NCI-H2196 treated with DMSO at 0.1 percent for 48 hours (cell line): Measurements from ENCODE around the gene RRM1.
"Not testable (repeated sequence)": the region's sequence is repeated elsewhere in the genome, so short reads cannot be mapped to it uniquely, and the experiment has no call there.

Experiments used
- DNase-seq: peaks from one replicate; lab custom pipeline; 2025; ENCODE audit not compliant: unreplicated experiment; lab: John Stamatoyannopoulos, UW

The RRM1 gene

DNA sequence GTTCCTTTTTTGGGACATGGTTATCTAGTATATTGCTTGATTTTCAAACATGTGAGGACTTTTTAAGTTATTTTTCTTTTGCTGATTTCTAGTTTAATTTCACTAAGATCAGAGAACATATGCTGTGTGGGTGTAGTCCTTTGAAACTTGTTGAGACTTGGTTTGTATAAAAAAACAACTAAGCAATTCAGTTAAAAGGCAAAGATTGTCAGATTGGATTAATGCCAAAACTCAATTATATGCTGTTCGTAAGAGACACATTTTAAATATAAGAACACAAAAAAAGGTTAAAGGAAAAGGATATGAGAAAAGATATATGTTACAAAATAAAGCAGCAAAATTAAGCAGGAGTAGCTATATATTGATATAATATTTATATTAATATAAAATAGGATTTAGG lies 17.8 kb upstream of the RRM1 start:
- DNase-seq: no peak

DNA sequence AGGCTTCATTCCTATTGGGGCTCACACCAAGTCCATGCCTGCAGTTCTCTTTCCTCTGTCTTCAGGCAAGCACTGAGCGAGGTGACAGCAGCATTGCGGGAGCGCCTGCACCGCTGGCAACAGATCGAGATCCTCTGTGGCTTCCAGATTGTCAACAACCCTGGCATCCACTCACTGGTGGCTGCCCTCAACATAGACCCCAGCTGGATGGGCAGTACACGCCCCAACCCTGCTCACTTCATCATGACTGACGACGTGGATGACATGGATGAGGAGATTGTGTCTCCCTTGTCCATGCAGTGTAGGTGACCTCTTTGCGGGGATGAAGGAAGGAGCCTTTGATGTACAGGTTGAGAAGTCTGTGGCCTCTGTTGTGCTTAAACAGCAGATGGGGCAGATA lies 11.4 kb upstream of the RRM1 start:
- DNase-seq: no peak

DNA sequence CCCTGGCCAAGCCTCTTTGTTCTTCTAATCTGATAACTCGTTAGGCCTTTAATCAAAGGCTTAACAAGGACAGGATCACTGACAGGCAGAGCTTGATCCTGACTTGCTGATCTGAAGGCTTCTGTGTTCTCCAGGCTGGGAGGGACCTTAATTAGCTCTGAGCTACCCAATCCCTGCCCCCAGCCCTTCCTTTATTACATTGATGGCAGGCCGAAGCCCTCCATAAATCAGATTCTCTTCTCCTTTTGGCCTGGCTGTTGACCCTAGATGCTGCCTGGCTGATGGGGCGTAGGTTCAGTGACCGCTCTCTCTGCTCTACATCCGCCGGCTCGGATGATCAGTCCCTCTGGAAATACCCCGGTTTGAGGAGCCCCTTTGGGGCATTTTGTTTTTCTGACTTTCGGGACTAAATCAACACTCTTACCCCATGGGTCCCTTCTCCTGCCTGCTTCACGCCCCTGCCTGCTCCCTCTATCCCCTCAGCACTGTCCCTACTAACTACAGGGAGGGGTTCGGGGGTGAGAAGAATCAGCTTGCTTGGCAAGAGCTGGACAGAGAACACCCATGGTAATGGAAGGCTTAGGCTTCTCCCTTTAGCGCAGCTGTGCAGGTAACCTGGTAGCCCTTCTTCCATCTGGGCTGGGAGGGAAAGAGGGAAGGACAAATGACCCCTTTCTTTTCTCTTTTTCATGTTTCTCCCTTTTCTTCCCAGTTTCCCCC lies 10.0 kb upstream of the RRM1 start:
- no peak for DNase-seq

DNA sequence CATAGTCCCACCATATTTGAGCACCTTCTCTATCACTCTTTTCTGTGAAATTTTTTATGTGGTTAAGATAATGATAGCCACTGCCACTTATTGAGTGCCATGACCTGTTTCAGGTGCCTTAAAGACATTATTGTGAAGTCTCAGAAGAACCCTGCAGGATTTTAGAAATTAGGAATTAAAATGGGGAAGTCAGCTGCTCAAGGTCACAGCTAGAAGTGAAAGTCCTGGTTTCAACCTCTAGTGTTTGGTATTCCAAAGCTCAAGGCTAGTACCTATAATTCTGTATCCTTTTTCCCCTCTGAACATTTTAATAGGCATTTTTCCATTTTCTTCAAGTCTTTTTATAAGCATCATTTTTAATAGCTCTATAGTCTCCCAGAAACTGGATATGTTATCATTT lies 9.0 kb upstream of the RRM1 start:
- no peak for DNase-seq

DNA sequence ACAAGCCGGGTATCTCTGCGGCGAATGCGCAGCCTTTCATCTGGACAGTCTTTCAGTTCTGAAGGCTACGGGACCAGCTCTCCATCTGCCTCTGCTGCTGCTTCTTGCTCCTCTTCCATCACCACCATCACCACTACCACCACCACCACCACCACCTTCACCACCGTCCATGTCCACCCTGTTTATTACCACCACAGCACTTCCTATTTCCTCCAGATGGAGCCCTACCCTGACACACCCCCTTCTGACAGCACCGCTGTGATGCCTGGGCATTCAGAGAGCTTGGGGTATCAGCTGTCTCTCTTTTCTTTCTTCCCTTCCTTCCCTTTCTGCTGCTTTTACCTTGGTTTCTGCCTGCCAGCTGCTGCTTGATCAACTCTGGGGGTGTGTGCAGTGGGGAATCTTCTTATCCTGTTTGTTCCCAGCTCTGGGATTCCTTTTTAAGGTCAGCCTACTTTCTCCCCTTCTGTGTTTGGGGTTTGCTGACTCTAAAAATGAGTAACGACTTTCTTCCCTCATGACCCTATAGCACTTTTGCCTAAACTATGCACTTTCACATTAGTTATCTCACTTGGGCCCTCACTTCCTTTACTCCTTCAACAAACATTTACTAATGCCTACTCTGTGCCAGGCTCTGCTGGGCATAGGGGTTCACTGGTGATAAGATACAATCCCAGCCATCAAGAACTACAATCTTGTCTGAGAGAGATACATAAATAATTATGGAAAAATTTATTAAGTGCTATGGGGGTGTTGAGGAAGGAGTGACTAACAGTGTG lies 7.8 kb upstream of the RRM1 start:
- no peak for DNase-seq

DNA sequence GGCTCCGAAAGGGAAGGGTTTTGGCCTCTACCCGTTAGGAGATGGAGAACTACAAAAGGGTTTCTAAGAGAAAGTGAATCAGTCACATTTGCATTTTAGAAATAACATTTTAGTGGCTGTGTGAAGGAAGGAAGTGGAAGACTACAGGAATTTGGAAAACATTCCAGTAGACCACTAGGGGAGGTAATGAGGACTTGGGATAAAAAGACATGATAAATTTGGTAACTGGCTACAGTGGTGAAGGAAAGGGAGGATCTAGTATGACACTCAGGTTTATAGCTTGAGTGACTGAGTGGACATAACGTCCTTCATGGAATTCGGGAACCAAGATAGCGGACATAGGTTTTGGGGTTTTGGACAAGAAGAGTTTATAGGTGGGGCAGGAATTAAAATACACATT lies 7.0 kb upstream of the RRM1 start:
- DNase-seq: no peak

DNA sequence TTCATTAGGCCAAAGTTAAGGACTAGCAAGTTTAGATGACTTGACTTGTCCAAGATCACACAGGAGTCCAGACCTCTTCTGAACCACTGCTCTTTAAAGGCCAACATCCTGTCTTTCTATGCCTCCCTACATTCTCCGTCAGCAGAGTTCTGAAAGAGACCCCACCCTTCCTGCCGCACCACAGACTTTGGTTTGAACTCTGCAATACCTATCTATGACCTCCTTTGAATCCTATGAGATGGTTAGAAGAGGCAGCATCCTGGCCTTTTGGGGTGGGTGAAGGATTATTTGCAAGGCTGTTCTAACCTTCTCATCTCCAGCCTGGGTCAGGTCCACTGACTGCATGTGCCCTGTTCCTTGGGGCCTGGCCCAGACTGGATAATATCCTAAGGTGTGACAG lies 4.3 kb upstream of the RRM1 start:
- no peak for DNase-seq

DNA sequence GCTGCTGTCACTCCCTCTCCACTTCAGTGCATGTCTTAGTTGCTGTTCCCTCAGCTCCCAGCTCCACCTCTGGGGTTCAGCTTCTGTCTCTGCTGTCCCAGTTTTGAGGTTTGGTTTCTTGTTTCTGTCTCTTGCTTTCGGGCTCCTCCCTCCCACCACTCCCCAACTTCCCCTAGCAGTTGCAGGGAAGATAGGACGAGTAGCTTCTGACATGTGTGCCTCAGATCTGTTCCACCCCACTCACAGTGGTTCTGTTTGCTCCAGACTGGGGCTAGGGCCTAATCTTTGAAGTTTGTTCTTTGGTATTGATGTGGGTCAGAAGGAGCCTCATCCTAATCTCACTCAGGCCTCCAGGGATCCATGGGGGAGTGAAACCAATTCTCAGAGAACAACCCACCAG lies 2.6 kb upstream of the RRM1 start:
- no peak for DNase-seq

DNA sequence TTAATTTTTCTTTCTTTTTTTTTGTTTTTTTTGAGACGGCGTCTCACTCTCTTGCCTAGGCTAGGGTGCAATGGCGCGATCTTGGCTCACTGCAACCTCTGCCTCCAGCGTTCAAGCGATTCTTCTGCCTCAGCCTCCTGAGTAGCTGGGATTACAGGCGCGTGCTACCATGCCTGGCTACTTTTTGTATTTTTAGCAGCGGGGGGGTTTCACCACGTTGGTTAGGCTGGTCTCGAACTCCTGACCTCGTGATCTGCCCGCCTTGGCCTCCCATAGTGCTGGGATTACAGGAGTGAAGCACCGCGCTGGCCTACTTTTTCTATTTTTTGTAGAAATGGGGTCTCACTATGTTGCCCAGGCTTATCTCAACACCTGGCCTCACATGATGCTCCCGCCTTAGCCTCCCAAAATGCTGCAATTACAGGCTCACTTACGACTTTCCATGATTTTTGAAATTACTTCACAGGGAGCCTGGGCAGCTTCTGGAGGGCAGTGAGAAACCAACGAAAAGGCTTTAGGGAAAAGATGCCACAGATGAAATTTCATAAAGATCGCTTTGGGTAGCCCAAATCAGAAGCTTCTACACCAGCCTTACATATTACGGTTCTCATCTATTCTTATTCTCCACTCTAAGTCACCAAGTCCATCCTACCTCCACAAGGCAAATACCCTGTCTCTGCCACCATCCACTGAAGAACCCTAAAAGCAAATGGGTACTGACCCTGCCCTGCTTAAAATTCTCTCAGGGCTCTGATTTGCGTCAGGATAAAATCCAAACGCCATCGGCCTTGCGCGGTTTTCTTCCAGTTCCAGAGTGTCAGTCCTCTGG lies 866 bp upstream of the RRM1 start:
- no peak for DNase-seq

DNA sequence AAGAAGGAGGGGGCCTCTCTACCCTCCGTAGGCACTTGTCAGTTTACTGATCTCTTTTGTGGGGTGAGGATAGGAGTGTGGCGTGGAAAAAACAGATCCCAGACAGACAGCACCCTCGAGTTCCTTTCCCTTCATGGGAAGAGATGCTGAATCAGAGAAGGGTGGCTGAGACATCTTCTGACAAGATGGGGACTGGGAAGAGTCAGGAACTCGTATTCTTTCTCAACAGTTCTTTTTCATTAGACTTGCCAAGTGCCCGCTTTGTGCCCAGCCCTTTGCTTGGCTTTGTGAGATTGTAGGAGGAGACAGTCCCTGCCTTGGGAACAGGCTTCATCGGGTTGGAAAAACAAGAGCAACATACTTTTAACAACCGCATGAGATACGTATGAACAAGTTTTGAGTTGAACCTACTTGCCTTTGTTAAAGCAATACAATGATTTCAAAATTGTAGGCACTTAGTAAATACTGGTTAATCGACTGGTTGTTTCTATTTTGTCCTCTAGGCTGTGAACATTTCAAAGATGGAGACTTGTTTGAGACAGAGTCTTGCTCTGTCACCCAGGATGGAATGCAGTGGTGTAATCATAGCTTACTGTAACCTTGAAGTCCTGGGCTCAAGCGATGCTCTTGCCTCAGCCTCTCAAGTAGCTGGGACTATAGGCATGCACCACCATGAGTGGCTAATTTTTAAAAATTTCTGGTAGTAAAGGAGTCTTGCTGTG lies 1.1 kb downstream of the RRM1 start:
- DNase-seq: no peak

DNA sequence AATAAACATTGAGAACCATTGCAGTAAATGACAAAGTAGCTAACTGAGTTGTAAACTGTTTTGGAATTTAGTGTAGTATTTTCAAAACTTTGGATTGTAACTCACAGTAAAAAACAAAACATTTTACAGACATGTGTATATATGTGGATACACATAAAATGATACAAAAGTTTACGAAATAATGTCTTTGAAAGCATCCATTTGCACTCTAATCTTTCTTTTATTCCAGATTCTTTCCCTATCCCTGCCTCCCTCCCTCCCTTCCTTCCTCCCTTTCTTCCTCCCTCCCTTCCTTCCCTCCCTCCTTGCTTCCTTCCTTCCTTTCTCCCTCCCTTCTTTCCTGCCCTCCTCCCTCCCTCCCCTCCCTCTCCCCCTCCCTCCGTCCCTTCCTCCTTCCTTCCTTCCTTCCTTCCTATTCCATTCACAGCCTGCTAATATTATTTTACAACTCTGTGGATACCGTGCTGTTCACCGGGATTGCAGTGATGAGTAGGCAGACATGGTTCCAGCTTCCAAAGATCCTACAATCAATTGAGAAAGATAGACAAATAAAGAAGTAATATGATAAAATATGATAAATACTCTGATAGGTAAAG lies 3.5 kb downstream of the RRM1 start:
- no peak for DNase-seq

DNA sequence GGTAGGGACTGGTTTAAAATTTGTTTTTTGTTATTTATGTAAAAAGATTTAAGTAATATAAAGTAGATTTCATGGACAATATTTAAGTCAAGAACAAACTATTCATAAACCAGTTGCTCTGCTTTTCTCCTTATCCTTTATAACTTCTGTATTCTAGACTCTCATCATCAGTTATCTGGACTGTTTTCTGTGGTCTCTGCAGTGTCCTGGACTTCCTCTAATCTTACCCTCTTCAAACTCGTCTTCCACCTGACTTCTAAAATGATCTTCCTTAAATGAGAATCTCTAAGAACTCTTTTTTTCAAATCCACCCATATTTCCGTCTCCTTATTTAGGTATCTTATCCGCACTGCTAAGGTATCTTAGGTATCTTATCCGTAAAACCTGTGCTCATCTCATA lies 8.1 kb downstream of the RRM1 start:
- DNase-seq: no peak

DNA sequence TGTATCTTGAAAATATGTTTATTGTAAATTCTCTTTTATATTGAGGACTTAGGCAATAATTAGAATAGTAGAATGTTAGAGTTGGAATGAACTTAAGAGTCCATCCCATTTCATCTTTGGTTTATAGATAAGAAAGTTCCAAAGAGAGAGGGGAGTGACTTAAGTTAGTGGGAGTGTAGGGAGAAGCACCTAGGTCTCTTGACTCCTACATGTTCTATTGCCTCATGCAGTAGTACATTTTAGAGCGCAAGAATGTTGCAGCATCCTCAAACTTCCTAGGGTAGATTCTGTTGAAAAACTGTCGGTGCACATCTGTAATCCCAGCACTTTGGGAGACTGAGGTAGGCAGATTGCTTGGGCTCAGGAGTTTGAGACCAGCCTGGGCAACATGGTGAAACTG lies 8.7 kb downstream of the RRM1 start:
- no peak for DNase-seq

DNA sequence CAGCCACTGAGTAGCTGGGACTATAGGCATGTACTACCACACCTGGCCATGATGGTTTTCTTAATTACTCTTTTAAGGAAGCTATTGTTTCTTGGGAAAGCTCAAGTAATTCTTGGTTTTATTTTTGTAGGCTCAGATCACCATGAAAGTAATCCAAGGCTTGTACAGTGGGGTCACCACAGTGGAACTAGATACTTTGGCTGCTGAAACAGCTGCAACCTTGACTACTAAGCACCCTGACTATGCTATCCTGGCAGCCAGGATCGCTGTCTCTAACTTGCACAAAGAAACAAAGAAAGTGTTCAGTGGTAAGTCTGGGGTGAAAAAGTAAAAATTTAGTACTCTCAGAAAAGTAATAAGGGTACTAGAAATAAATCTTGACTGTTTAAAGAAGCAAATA lies 11.3 kb downstream of the RRM1 start:
- no peak for DNase-seq

DNA sequence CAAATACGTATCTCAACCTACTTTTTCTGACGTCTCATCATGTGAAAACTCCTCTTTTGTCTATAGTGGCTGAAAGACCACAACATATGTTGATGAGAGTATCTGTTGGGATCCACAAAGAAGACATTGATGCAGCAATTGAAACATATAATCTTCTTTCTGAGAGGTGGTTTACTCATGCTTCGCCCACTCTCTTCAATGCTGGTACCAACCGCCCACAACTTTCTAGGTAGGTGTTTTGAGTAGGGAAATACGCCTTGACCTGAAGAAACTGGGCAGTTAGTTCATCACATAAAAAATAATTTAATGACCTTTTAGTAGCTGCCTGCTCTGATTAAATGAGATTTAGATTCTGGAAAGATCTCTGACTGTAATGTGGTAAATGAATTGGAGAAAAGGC lies 17.2 kb downstream of the RRM1 start:
- DNase-seq: no peak

DNA sequence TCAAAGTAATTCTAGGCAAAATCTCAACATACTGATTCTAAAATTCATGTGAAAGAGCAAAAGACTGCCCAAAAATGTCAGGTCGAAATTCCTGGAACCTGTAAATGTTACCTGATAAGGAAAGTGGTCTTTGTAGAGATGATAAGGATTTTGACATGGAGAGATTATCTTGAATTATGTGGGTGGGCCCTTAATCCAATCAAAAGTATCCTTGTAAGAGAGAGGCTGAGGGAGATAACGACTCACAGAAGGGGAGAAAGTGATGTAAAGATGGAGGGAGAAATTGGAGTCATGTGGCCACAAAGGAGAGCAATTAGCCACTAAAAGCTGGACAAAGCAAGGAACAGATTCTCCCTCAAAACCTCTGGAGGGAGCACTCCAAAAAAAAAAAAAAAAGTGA lies 20.5 kb downstream of the RRM1 start:
- no peak for DNase-seq

DNA sequence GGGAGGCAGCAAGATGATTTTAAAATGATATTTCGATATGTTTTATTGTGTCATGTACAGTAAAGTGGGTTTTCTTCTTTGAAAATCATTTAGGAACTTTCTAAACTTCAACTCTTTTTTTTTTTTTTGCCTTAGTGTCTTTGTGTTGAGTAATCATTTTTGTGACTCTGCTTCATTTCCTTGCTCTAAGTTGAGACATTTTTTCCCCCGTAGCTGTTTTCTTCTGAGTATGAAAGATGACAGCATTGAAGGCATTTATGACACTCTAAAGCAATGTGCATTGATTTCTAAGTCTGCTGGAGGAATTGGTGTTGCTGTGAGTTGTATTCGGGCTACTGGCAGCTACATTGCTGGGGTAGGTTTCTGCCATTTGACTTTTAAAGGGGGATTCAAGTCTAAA lies 23.5 kb downstream of the RRM1 start:
- DNase-seq: no peak

DNA sequence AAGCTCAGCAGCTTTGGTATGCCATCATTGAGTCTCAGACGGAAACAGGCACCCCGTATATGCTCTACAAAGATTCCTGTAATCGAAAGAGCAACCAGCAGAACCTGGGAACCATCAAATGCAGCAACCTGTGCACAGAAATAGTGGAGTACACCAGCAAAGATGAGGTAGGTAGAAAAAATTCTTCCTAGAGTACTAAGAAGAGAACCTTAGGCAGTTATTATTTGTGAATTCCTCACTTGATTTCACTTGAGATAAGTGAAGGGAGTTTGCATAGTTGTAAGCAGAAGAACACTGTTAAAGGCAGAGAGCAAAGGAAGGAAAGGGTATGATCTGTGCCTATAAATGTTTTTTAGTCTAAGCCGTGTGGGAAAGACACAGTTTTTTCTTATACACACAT lies 28.6 kb downstream of the RRM1 start:
- no peak for DNase-seq

DNA sequence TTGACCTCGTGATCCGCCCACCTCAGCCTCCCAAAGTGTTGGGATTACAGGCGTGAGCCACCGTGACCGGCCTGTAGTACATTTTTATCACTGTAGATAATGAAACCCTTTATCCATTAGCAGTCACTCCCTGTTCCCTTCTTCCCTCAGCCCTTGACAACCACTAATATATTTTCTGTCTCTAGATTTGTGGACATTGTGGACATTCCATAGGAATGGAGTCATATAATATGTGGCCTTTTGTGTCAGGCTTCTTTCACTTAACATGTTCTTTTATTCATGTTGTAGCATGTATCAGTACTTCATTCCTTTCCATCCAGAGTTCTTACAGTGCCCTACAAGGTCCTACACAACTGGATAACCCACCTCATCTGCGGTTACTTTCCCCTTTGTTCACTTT lies 30.5 kb downstream of the RRM1 start:
- DNase-seq: no peak

DNA sequence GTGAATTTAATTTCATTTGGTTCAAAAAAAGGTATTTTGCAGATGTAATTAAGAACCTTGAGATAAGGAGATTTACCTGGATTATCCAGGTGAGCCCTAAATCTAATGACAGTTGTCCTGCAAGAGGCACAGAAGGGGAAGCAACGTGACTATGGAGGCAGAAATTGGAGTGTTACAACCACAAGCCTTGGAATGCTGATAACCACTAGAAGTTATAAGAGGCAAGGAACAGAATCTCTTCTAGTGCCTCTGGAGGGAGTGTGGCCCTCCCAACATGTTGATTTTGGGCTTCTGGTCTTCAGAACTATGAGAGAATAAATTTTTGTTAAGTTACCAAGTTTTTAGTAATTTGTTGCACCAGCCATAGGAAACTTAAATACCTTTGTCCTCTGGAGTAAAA lies 32.8 kb downstream of the RRM1 start:
- no peak for DNase-seq

DNA sequence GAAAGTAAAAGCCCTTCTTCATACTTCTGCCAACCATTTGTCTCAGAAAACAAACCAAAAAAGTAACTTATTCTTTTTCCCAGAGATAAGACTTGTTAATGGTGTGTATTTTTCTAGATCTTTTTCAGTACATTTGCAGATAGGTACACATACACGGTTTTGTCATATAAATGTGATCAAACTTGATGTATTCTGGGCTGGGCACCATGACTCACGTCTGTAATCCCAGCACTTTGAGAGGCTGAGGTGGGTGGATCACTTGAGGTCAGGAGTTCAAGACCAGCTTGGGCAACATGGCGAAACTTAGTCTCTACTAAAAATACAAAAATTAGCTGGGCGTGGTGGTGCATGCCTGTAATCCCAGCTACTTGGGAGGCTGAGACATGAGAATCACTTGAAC lies 35.6 kb downstream of the RRM1 start:
- not testable (repeated sequence) for DNase-seq
